ENCODE measurements around the gene MACROD2. TPM values are rescaled to one million over a fixed set of nuclear protein-coding genes. Genes with fewer than 3 reads are reported as not detected.

Gene MACROD2
- polyA plus RNA-seq, 1 experiment: 0.47 TPM

DNA sequence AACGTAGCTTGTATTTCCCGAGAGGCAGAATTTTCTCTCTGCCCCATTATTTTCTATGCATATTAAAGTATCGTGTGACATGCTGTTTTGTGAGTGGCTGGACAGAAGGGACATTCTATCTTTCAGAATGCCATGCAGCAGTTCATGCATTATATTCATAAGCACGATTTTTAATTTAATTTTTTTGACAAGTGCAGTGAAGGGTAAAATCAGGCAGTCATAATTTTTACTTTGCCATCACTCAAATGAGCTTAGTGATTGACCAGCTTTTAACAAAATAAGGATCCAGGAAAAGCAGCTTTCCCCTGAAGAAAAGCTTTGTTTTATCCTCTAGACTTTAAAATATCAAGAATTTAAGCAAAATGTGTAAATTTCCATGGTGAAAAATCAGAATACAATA, 1904.7 kb downstream of the MACROD2 start:
- TF ChIP-seq CTCF (IDR thresholded peaks at IDR 0.05; ENCODE audit: insufficient read depth, low read depth, low read length): no peak
- H3K27me3 ChIP-seq (ENCODE audit: control insufficient read depth, insufficient read depth, low read length): no peaks in the 10 kb centered on the region
- no peak for DNase-seq (ENCODE audit: low read depth)
- no peak overlapping the region for H3K4me3 ChIP-seq (ENCODE audit: low read depth, low read length)
- POLR2A ChIA-PET: no interaction called here
- H3K36me3 ChIP-seq (ENCODE audit: control insufficient read depth, insufficient read depth, low read length): no peaks in the 10 kb centered on the region
- CTCF ChIA-PET: no interaction called here

DNA sequence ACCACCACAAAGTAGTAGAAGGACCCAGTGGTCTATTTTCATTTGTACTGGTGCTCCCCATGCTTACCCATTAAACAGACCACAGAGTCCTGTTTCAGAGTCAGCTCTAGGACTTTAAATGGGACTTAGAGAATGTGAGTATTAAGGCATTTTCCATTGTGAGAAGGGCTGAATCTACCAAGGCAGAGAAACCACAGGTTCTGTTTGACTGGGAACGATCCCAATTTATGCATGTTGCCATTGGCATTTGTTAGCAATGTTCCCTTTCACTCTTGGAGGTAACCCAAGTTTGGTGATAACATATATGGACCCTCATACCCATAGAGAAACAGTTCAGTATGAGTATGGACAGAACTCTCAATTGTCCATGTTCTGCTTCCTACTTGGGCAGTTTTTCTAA, 1905.1 kb downstream of the MACROD2 start:
- DNase-seq (ENCODE audit: low read depth): no peak
- POLR2A ChIA-PET: no interaction called here
- H3K27me3 ChIP-seq (ENCODE audit: control insufficient read depth, insufficient read depth, low read length): no peaks in the 10 kb centered on the region
- TF ChIP-seq CTCF (IDR thresholded peaks at IDR 0.05; ENCODE audit: insufficient read depth, low read depth, low read length): no peak
- H3K4me3 ChIP-seq (ENCODE audit: low read depth, low read length): no peak overlapping the region
- H3K36me3 ChIP-seq (ENCODE audit: control insufficient read depth, insufficient read depth, low read length): no peaks in the 10 kb centered on the region
- CTCF ChIA-PET: no interaction called here

DNA sequence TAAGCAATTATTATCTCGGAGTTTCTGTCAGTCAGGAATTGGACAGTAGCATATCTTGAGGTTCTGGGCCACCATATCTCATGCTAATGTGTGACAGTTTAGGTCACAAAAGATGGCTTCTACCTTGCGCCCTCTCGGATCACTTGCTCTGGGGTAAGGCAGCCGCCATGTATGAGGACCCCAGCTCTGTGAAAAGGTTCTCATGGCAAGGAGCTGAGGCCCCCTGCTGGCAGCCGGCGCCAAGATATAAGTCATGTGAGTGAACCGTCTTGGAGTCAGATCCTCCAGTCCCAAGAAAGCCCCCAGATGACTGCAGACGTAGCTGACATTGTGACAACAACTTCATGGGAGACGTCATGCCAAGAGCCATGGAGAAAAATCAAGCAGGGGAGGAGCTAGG, 1907.2 kb downstream of the MACROD2 start:
- CTCF ChIA-PET: no interaction called here

GRCh38 chr20:15905661-15906060, 1910.3 kb downstream of the MACROD2 start:
- Histone ChIP-seq H3K36me3 (ENCODE audit: control insufficient read depth, insufficient read depth, low read length) (no peaks in the 10 kb centered on the region), H3K4me3 (ENCODE audit: low read depth, low read length) (no peak overlapping the region), H3K27me3 (ENCODE audit: control insufficient read depth, insufficient read depth, low read length) (no peaks in the 10 kb centered on the region)
- ChIA-PET POLR2A (no interaction called here), CTCF (no interaction called here)
- TF ChIP-seq CTCF (IDR thresholded peaks at IDR 0.05; ENCODE audit: insufficient read depth, low read depth, low read length): no peak
- no peak for DNase-seq (ENCODE audit: low read depth)

More for the DNA sequence above, 1907.2 kb downstream of the MACROD2 start:
- Histone ChIP-seq H3K4me3 (ENCODE audit: low read depth, low read length) (no peak overlapping the region), H3K36me3 (ENCODE audit: control insufficient read depth, insufficient read depth, low read length) (no peaks in the 10 kb centered on the region), H3K27me3 (ENCODE audit: control insufficient read depth, insufficient read depth, low read length) (no peaks in the 10 kb centered on the region)
- POLR2A ChIA-PET: no interaction called here
- DNase-seq (ENCODE audit: low read depth): no peak
- TF ChIP-seq CTCF (IDR thresholded peaks at IDR 0.05; ENCODE audit: insufficient read depth, low read depth, low read length): no peak

- no peak for TF ChIP-seq CTCF (IDR thresholded peaks at IDR 0.05; ENCODE audit: insufficient read depth, low read depth, low read length)
- Histone ChIP-seq H3K36me3 (ENCODE audit: control insufficient read depth, insufficient read depth, low read length) (no peaks in the 10 kb centered on the region), H3K27me3 (ENCODE audit: control insufficient read depth, insufficient read depth, low read length) (no peaks in the 10 kb centered on the region), H3K4me3 (ENCODE audit: low read depth, low read length) (no peak overlapping the region)
- DNase-seq (ENCODE audit: low read depth): no peak
- CTCF ChIA-PET: no interaction called here
- POLR2A ChIA-PET: no interaction called here
These were observed 1914.7 kb downstream of the MACROD2 start for GRCh38 chr20:15909995-15910394.

Measured in BJ (cell line).